Activated CD4-positive, CD25-positive, alpha-beta regulatory T cell treated with anti-CD3 and anti-CD28 coated beads, Interleukin-2, amount 50 U/mL, for 24 hours (primary cell): ENCODE measurements around the gene SELENBP1.
A peak's percentile ranks its signal among the peaks of the same experiment; 100 is the strongest.

Experiments
- ATAC-seq, 2 donors: fragments of 150-1000 bp; cut with Tn5 transposase; one replicate each; pipeline ENCODE4 v1.10.0; 2021; ENCODE audit warnings: mild to moderate bottlenecking in 1 of 2, moderate library complexity in 1 of 2

Gene SELENBP1

DNA sequence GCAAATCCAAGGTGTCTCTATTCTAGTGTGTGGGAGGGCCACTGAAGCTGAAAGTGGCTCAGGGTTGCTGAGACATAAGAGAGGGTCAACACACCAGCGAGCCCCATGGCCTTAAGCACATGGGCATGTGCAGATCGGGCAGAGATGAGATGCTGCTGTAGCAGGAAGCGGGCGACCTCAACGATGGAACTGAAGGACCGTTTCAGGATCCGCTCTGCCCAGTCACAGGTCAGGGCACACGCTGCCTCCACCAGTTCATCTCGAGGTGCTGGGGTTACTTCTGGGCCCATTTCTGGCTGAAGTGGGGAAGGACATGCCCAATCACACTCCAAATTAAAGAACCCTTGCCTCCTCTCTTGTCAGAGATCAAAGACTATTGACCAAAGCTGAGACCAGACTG lies 28.9 kb downstream of the SELENBP1 start:
- ATAC-seq, result no peak

GRCh38 chr1:151342569-151342968 lies 29.9 kb downstream of the SELENBP1 start:
- no peak for ATAC-seq

GRCh38 chr1:151342021-151342420 lies 30.5 kb downstream of the SELENBP1 start:
- no peak for ATAC-seq

DNA sequence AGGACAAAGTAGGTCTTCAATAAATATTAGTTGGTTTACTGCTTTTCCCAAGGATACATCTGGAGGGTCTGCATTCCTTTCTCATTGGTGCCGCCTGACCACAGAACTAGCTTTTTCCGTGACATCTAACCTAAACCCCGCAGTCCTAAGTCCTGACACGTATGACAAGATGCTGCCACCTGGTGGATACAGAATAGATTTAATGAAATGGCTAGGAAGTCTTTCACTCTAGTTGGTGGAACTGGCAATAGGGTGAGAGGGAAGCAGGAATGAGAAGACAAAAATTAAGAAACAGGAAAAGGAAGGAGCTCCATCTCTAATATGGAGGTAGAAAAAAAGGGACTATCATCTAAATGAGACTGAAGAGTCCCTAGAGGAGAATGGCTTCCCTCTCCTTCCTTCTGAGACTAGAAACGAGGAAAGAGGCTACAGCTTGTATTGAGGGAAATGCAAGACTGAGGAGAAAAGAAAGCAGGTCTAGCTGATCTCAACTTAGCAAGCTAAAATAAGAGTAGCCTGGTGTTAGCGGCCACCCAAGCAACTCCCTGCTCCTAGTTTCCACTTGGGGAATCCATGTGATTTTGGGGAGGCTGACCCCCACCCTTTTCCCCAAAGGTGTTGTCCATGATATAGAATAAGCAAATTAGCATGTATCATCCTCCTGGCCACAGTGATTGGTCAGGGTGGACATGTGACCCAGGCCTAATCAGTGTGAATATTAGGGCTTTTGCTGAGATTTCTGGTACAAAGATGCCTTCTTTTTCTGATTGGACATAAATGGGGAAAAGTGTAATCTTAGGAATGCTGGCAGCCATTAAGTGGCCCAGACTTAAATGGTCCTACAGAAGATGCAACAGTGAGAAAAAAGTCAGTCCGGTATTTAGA lies 31.4 kb downstream of the SELENBP1 start:
- peak; percentile 82 to 89 for ATAC-seq

DNA sequence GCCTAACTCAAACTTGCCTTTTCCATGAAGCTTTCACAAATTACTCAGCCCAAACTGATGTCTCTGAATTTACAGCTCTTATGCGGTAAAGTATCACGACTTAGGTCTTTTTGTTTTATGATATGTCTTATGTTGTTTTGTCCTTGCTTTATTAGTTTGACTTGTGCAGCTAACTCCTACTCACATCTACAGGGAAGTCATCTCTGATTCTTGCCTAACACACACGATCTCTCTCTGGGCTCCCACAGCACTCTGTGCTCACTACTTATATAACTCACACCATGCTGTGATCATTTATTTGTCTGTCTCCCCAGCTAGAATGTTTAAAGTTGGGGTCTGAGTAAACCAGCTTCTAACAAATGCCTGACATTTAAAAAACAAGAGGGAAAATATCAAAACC lies 35.9 kb downstream of the SELENBP1 start:
- ATAC-seq, result no peak

GRCh38 chr1:151334822-151335221 lies 37.7 kb downstream of the SELENBP1 start:
- ATAC-seq, result no peak

DNA sequence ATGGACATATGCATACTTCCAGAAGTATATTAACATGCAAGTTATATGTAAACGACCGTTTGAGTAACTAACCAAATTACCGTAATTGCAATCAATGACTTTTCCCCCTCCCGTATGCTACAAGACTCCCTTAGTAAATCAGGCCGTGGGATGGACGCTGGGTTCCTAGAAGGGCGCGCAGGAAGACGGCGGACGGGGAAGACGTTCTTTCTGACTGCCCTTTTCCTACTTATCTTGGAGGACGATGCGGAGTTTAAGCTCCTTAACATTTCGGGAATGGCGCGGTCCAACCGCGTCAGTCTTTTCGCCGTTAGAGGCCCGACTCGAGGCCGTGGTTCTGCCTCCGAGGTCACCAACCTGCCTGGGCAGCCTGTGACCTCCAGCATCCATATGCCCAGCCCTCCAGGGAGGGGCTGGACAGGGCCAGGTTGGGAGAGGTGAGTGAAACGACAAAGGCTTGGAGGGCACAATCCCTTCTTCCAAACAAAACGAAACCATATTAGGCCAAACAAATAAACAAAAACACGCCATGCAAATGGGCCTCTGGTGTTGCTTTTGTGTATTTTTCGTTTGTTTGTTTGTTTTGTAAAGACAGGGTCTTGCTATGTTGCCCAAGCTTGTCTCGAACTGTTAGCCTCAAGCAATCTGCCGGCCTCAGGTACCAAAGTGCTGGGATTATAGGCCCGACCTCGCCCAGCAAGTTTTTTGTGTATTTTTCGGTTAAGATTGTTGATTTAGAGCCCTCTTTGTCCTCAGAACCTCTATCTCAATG lies 44.4 kb downstream of the SELENBP1 start:
- peak; percentile 2 to 8 for ATAC-seq

- peak; percentile 95 to 96 for ATAC-seq
Measured at GRCh38 chr1:151327223-151327902, 45.1 kb downstream of the SELENBP1 start, which contains the start of gene PI4KB. Gene PI4KB (minus strand): TSS chr1:151327416. CDS start chr1:151316481, 10,935 bp downstream.

- peak; percentile 44 to 61 for ATAC-seq
Measured at GRCh38 chr1:151326619-151327222, 45.8 kb downstream of the SELENBP1 start.

DNA sequence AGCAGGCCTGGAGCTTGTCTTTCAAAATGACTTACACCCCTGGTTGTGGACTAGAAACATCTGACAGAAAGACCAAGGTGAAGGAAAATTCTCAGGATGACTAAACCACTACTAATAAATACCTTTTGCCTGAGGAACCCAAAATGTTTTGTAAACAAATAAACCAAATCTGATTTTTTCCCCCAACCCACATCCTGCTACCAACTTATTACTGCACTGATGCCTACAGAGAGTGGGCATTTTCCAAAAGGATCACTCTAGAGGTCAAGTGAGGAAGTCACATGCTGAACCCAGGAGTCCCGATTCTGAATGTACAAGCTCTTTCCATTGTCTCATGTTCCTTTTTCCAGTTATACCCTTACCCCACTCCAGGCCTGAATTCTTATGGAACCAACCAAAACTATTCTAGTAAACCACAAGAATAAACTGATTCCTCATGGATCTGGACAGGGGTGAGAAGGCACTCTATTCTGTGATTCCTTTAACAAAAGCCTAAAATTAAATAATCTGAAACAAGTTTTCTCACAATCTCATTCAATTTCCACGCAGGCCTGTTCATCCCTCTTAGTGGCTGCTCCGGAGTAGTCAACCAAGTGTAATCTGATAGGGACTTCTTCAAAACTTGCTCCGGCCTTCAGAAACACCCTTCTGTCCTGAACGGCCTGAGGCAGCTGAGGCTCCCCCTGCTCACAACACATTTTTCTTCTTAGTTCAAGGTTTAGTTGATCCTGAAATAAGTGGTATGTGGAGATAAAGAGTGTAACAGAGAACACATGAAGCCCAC lies 46.7 kb downstream of the SELENBP1 start:
- ATAC-seq, result no peak

DNA sequence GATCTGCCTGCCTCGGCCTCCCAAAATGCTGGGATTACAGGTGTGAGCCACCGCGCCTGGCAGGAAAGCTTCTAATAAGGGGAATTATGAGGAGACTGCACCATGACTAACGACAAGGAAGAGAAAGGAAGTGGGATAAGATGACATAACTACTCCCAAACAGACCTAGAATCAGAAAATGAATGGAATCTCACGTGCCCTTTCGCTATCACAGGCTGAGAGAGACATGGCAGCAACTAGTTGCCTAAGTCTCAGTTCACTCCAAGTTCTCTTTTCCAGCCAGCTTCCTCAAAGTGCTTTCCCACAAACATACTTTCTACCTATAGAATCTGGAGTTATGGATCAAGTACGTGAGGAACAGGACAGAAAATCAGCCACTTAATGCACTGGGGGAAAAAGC lies 47.3 kb downstream of the SELENBP1 start:
- ATAC-seq, result no peak

DNA sequence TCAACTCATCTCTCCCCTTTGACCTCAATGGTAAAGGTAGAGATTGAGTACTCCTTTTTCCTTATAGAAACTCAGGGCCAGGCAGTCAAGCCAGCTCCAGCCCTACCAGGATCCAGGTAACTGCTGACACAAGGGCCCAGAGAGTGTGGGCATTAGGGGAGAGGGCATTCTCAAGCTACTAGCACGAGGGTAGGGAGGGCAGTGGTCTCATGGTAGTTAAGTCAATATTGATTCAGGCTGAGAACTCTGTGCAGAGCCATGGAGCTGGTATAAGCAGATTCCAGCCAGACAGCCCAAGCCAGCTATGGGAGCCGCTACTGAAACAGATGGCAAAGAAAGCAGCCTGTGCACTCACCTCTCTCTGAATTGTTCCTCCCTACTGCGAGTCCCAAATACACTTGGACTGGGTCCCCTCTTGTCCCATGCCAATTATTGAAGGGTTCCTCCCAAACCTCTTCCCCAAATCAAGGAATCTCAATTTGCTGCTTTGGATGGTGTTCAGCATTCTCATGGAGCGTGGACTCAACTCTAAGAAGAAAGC lies 48.0 kb downstream of the SELENBP1 start:
- ATAC-seq, result no peak

- no peak for ATAC-seq
Measured at GRCh38 chr1:151318975-151319374, 53.5 kb downstream of the SELENBP1 start.

DNA sequence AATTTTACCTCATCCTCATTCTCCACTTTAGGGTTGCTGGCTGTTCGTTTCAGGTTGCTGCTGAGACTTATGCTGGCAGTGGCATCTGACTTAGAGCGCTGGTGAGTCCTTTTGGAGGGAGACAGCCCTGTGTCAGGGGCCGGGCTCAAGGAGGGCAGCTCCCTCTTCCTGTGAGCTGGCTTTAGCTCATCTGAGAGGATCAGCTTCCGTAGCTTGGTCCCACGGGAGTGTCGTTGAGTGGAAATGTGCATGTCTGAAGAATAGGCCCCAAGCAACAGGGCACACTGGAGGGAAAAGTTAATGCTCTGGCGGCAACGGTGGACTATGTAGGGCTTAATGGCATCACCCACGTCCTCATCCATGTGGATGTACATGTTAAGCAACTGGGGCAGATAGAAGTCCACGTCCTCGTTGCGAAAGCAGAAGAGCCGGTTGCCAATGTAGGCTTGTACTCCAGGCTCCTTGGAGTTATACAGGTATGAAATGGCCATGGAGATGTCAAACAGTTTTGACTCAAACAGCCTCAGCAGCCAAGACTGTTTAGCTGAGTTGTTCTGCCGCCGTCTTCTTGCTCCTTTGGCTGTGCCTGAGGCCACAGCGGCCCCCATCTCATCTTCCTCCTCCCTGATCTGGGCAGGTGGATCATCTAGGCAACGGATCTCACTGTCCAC lies 56.8 kb downstream of the SELENBP1 start:
- no peak for ATAC-seq
